ENCODE results near the gene PRSS53.
A peak's percentile ranks its signal among the peaks of the same experiment; 100 is the strongest.

The PRSS53 gene

DNA sequence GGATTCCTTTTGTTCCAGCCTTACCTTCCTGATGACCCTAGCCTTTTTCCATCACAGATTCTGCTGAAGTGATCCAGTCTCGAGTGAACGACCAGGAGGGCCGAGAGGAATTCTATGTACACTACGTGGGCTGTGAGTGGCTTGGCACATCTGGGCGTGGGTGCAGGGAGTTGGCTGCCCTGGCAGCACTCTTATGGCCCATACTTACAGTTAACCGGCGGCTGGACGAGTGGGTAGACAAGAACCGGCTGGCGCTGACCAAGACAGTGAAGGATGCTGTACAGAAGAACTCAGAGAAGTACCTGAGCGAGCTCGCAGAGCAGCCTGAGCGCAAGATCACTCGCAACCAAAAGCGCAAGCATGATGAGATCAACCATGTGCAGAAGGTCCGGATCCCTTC is 31.4 kb upstream of the PRSS53 start:
- no peak overlapping the region for H4K8ac ChIP-seq (ENCODE audit: low read depth, low read length)
- H4K12ac ChIP-seq (ENCODE audit: low read depth, low read length), result no peak overlapping the region
- H3K4me2 ChIP-seq (ENCODE audit: low read length), result no peak overlapping the region
- no peak overlapping the region for H3K27ac ChIP-seq (ENCODE audit: low read depth, low read length)
- no peak overlapping the region for H3K23ac ChIP-seq (ENCODE audit: low read length)
- no peak overlapping the region for H2AFZ ChIP-seq (ENCODE audit: insufficient read depth, low read length, poor library complexity)
- H3K4me3 ChIP-seq (ENCODE audit: low read depth, low read length), result no peak overlapping the region
- H3K9me3 ChIP-seq (ENCODE audit: insufficient read depth, low read depth, low read length), result no peaks in the 10 kb centered on the region
- H2AK5ac ChIP-seq (ENCODE audit: low read length), result no peak overlapping the region
- H3K18ac ChIP-seq (ENCODE audit: low read length), result no peak overlapping the region
- no peaks in the 10 kb centered on the region for H3K27me3 ChIP-seq (ENCODE audit: insufficient read depth, low read length)
- H2BK5ac ChIP-seq (ENCODE audit: low read depth, low read length, poor library complexity), result no peak overlapping the region
- no peak overlapping the region for H2BK120ac ChIP-seq (ENCODE audit: insufficient read depth, low read length, poor library complexity)
- H2BK12ac ChIP-seq (ENCODE audit: low read length), result no peak overlapping the region
- H3K36me3 ChIP-seq (ENCODE audit: control insufficient read depth in 1 of 2, insufficient read depth in 2 of 2, low read length in 2 of 2), result peaks cover 16 to 21% of the 10 kb centered on the region in 2 experiments
- no peak overlapping the region for H3K9ac ChIP-seq (ENCODE audit: low read length)
- H3K79me1 ChIP-seq (ENCODE audit: low read length), result peaks cover 7% of the 10 kb centered on the region
- H3K79me2 ChIP-seq (ENCODE audit: control insufficient read depth, insufficient read depth, low read length, poor library complexity), result peaks cover 2% of the 10 kb centered on the region
- no peak overlapping the region for H4K91ac ChIP-seq (ENCODE audit: low read depth, low read length)
- WGBS (ENCODE audit: extremely low coverage, insufficient coverage, insufficient read length), result no CpG with 5 or more reads among the region's 16 CpGs
- peaks cover 6 to 7% of the 10 kb centered on the region in 2 experiments for H3K4me1 ChIP-seq (ENCODE audit: control insufficient read depth in 1 of 2, insufficient read depth in 2 of 2, low read length in 2 of 2)
- DNase-seq, result no peak
- no peak overlapping the region for H3K14ac ChIP-seq (ENCODE audit: low read length)
- no peak overlapping the region for H3K4ac ChIP-seq (ENCODE audit: low read depth, low read length)

DNA sequence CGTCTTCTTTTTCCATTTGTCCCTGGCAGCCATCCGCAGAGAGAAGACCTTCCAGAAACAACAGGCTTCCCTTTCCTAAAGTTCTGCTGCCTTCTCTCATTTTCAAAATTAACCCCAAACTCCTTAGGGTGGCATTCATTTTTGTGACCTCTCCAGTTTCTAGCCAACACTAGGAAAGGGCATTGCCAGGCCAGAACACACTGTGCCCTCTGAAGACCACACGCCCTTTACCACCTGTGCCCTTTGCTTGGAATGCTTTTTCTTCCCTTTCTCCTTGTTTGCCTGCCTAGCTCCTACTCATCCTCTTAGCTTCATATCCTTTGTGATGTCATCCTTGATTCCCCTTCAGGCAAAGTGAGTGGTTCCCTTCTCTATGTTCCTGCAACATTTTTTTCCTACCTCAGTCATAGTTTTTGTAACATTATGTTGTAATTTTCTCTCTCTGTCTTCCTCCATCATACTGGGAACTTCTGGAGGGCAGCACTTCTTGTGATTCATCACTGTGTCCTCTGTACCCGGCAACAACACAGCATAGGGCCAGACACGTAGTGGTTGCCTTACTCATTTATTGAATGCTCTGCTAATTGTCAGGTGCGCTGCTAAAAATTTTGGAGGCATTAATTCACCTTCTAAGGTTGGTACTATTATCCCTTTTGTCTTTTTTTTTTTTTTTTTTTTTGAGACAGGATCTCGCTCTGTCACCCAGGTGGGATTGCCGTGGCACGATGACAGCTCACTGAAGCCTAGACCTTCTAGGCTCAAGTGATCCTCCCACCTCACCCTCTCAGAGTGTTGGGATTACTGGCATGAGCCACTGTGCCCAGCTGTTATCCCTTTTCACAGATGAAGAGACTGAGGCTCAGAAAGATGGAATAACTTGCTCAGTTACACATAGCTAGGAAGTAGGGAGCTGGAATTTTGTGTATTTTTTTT is 29.7 kb upstream of the PRSS53 start:
- DNase-seq, result peak; percentile 87 to 97
- Histone ChIP-seq H3K18ac (ENCODE audit: low read length) (no peak overlapping the region), H3K79me2 (ENCODE audit: control insufficient read depth, insufficient read depth, low read length, poor library complexity) (peaks cover 2% of the 10 kb centered on the region), H2AK5ac (ENCODE audit: low read length) (no peak overlapping the region), H3K23ac (ENCODE audit: low read length) (peak overlapping the region; percentile 8), H4K91ac (ENCODE audit: low read depth, low read length) (peak overlapping the region; percentile 58), H3K27me3 (ENCODE audit: insufficient read depth, low read length) (no peaks in the 10 kb centered on the region), H2BK120ac (ENCODE audit: insufficient read depth, low read length, poor library complexity) (peak overlapping the region; percentile 75), H4K8ac (ENCODE audit: low read depth, low read length) (peak overlapping the region; percentile 92), H3K79me1 (ENCODE audit: low read length) (peaks cover 7% of the 10 kb centered on the region), H3K36me3 (ENCODE audit: control insufficient read depth in 1 of 2, insufficient read depth in 2 of 2, low read length in 2 of 2) (peaks cover 16 to 21% of the 10 kb centered on the region in 2 experiments), H2AFZ (ENCODE audit: insufficient read depth, low read length, poor library complexity) (peak overlapping the region; percentile 56), H3K4ac (ENCODE audit: low read depth, low read length) (peak overlapping the region; percentile 65), H3K4me2 (ENCODE audit: low read length) (peak overlapping the region; percentile 78), H2BK5ac (ENCODE audit: low read depth, low read length, poor library complexity) (peak overlapping the region; percentile 71), H3K4me3 (ENCODE audit: low read depth, low read length) (peak overlapping the region; percentile 69), H2BK12ac (ENCODE audit: low read length) (peak overlapping the region; percentile 23), H3K27ac (ENCODE audit: low read depth, low read length) (peak overlapping the region; percentile 45), H3K4me1 (ENCODE audit: control insufficient read depth in 1 of 2, insufficient read depth in 2 of 2, low read length in 2 of 2) (peaks cover 6 to 7% of the 10 kb centered on the region in 2 experiments), H4K12ac (ENCODE audit: low read depth, low read length) (peak overlapping the region; percentile 83), H3K9ac (ENCODE audit: low read length) (peak overlapping the region; percentile 73), H3K14ac (ENCODE audit: low read length) (peak overlapping the region; percentile 50), H3K9me3 (ENCODE audit: insufficient read depth, low read depth, low read length) (no peaks in the 10 kb centered on the region)
- WGBS (ENCODE audit: extremely low coverage, insufficient coverage, insufficient read length), result no CpG with 5 or more reads among the region's 9 CpGs

DNA sequence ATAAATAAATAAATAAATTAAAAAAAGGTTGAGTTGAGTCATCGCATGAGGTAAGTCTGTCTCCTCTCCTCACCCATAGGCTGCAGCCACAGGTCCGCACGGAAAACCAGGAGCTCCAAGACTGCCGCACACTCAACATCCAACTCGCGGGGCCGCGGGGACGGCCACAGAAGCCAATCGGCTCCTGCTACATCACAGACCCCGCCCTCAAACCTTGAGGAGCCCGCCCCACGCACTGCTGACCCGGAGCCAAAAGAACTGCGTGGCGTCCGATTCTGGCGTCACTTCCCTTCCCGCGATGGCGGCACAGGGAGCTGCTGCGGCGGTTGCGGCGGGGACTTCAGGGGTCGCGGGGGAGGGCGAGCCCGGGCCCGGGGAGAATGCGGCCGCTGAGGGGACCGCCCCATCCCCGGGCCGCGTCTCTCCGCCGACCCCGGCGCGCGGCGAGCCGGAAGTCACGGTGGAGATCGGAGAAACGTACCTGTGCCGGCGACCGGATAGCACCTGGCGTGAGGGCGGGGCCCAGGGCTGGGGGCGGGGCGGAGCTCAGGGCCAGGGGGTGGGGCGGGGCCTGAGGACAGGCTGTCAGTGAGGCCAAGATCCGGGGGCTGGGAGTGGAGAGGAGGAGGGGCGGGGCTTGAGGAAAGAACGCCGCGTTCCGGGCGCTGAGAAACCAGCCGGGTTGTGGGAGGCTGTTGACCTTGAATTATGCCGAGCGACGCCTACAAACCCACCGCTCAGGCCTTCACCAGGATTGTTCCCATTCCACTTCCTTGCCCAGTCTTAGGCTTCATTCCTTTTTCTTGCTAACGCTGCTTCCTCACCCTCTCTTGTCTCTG is 28.9 kb upstream of the PRSS53 start, which contains the start of gene KAT8:
Gene KAT8, plus strand, starts transcription at position 281 of the 839 bp plus-strand sequence. Its CDS starts 18 bp downstream, at position 299.
- peak within 1 kb of the TSS; percentile 81 for H2AFZ ChIP-seq (ENCODE audit: insufficient read depth, low read length, poor library complexity)
- H3K27ac ChIP-seq (ENCODE audit: low read depth, low read length), result peak within 1 kb of the TSS; percentile 74
- H3K9me3 ChIP-seq (ENCODE audit: insufficient read depth, low read depth, low read length), result no peaks in the 10 kb centered on the region
- H3K36me3 ChIP-seq (ENCODE audit: control insufficient read depth in 1 of 2, insufficient read depth in 2 of 2, low read length in 2 of 2), result peaks cover 22 to 24% of the 10 kb centered on the region in 2 experiments
- peak within 1 kb of the TSS; percentile 78 for H3K4me2 ChIP-seq (ENCODE audit: low read length)
- DNase-seq, result peak; percentile 100
- peaks cover 2% of the 10 kb centered on the region for H3K79me2 ChIP-seq (ENCODE audit: control insufficient read depth, insufficient read depth, low read length, poor library complexity)
- peak within 1 kb of the TSS; percentile 97 for H4K12ac ChIP-seq (ENCODE audit: low read depth, low read length)
- peak within 1 kb of the TSS; percentile 73 for H3K9ac ChIP-seq (ENCODE audit: low read length)
- H4K8ac ChIP-seq (ENCODE audit: low read depth, low read length), result peak within 1 kb of the TSS; percentile 97
- peak within 1 kb of the TSS; percentile 79 for H2BK120ac ChIP-seq (ENCODE audit: insufficient read depth, low read length, poor library complexity)
- WGBS (ENCODE audit: extremely low coverage, insufficient coverage, insufficient read length), result no CpG with 5 or more reads among the region's 68 CpGs
- H2AK5ac ChIP-seq (ENCODE audit: low read length), result no peak within 1 kb of the TSS
- peak within 1 kb of the TSS; percentile 97 for H3K18ac ChIP-seq (ENCODE audit: low read length)
- H4K91ac ChIP-seq (ENCODE audit: low read depth, low read length), result peak within 1 kb of the TSS; percentile 94
- peak within 1 kb of the TSS; percentile 92 for H3K4me3 ChIP-seq (ENCODE audit: low read depth, low read length)
- H3K14ac ChIP-seq (ENCODE audit: low read length), result peak within 1 kb of the TSS; percentile 85
- H3K4ac ChIP-seq (ENCODE audit: low read depth, low read length), result peak within 1 kb of the TSS; percentile 65
- peaks cover 6 to 7% of the 10 kb centered on the region in 2 experiments for H3K4me1 ChIP-seq (ENCODE audit: control insufficient read depth in 1 of 2, insufficient read depth in 2 of 2, low read length in 2 of 2)
- peaks cover 7% of the 10 kb centered on the region for H3K79me1 ChIP-seq (ENCODE audit: low read length)
- peak within 1 kb of the TSS; percentile 23 for H2BK12ac ChIP-seq (ENCODE audit: low read length)
- H2BK5ac ChIP-seq (ENCODE audit: low read depth, low read length, poor library complexity), result peak within 1 kb of the TSS; percentile 87
- peak within 1 kb of the TSS; percentile 8 for H3K23ac ChIP-seq (ENCODE audit: low read length)
- no peaks in the 10 kb centered on the region for H3K27me3 ChIP-seq (ENCODE audit: insufficient read depth, low read length)

DNA sequence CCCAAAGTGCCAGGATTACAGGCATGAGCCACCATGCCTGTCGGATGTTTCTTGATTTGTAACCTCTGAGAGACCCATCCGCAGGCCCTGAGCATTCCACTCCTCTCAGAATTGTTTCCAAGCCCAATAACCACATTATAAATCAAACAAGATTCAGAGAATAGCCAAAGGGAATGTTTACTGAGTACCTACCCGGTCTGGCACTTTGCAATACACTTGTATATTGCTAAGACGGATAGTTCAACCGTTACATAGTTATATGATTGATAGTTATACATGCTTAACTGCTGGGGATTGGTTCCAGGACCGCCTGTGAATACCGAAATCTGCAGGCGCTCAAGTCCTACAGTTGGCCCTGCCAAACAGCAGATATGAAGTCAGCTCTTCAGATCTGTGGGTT is 25.7 kb upstream of the PRSS53 start:
- Histone ChIP-seq H3K4ac (ENCODE audit: low read depth, low read length) (no peak overlapping the region), H3K23ac (ENCODE audit: low read length) (no peak overlapping the region), H3K27me3 (ENCODE audit: insufficient read depth, low read length) (no peaks in the 10 kb centered on the region), H4K91ac (ENCODE audit: low read depth, low read length) (no peak overlapping the region), H2AK5ac (ENCODE audit: low read length) (no peak overlapping the region), H3K9me3 (ENCODE audit: insufficient read depth, low read depth, low read length) (peaks cover 1% of the 10 kb centered on the region), H2AFZ (ENCODE audit: insufficient read depth, low read length, poor library complexity) (no peak overlapping the region), H3K18ac (ENCODE audit: low read length) (no peak overlapping the region), H4K12ac (ENCODE audit: low read depth, low read length) (no peak overlapping the region), H3K36me3 (ENCODE audit: control insufficient read depth in 1 of 2, insufficient read depth in 2 of 2, low read length in 2 of 2) (peaks cover 34 to 35% of the 10 kb centered on the region in 2 experiments), H2BK12ac (ENCODE audit: low read length) (no peak overlapping the region), H2BK5ac (ENCODE audit: low read depth, low read length, poor library complexity) (no peak overlapping the region), H3K27ac (ENCODE audit: low read depth, low read length) (no peak overlapping the region), H3K4me2 (ENCODE audit: low read length) (no peak overlapping the region), H3K4me1 (ENCODE audit: control insufficient read depth in 1 of 2, insufficient read depth in 2 of 2, low read length in 2 of 2) (peaks cover 6 to 7% of the 10 kb centered on the region in 2 experiments), H2BK120ac (ENCODE audit: insufficient read depth, low read length, poor library complexity) (no peak overlapping the region), H3K4me3 (ENCODE audit: low read depth, low read length) (no peak overlapping the region), H4K8ac (ENCODE audit: low read depth, low read length) (no peak overlapping the region), H3K79me2 (ENCODE audit: control insufficient read depth, insufficient read depth, low read length, poor library complexity) (peaks cover 2% of the 10 kb centered on the region), H3K14ac (ENCODE audit: low read length) (no peak overlapping the region), H3K79me1 (ENCODE audit: low read length) (peaks cover 7% of the 10 kb centered on the region), H3K9ac (ENCODE audit: low read length) (no peak overlapping the region)
- no CpG with 5 or more reads among the region's 8 CpGs for WGBS (ENCODE audit: extremely low coverage, insufficient coverage, insufficient read length)
- DNase-seq, result peak in 1 of 2 donors; percentile 13

Data from trophoblast cell (in vitro differentiated cells and primary cell).